SU-DHL-6 (cell line): ENCODE measurements around the gene CASK.

ENCODE experiments used
- EZH2phosphoT487 ChIP-seq: fragments of 200-600 bp; sonication (generic), shearing (Covaris generic); conservative IDR thresholded peaks from 2 replicates; pipeline ENCODE4 v1.6.1; 2018; ENCODE audit warnings: mild to moderate bottlenecking, antibody characterized with exemption, low read length, moderate library complexity, mixed read lengths
- TF ChIP-seq, protein P1 (sequence below): fragments of 200-600 bp; sonication (generic); IDR thresholded peaks from one replicate; pipeline ENCODE4 v1.5.1; 2017; ENCODE audit warnings: antibody characterized with exemption, mild to moderate bottlenecking, low read length, moderate library complexity; ENCODE audit not compliant: insufficient read depth, poor library complexity, severe bottlenecking

DNA sequence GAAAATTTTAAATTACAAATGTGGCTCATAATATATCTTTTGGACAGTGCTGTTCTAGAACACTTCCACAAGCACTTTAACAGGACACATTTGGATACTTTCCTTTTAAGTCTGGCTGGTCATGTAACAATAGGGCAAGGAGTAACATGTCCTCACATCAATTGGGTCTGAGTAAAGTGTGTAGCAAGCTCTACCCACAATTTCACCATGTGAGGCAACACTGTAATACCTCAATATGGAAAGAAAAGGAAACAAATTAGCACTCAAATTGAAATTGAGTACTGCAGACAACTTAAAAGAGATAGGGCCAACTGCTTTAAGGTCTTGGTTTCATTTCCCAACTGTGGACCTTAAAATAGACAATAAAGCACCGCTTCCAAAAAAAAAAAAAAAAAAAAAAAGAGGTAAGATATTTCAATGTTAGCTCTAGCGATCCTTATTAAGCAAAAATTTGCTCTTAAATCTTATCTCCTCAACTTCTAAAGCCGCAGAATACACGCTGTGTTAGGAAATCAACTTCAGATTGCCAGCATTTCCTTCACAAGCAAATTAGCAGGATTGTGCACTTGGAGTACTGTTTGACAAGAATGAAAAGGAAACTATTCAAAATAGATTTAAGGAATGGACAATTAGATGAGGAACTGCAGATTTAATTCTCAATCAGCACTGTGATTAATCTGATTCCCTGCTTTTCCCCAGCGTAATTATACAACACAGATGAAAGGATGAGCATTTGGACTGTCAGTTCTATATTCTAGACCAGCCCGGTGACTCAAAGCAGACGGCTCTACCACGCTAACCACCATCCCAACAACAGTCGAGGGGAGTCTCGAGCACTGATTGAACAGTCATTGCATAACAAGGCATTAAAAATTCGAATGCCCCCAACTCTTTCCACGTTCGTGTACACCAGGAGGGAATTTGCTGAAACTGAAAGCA is 1.6 kb downstream of the CASK start:
- TF ChIP-seq, protein P1, sequence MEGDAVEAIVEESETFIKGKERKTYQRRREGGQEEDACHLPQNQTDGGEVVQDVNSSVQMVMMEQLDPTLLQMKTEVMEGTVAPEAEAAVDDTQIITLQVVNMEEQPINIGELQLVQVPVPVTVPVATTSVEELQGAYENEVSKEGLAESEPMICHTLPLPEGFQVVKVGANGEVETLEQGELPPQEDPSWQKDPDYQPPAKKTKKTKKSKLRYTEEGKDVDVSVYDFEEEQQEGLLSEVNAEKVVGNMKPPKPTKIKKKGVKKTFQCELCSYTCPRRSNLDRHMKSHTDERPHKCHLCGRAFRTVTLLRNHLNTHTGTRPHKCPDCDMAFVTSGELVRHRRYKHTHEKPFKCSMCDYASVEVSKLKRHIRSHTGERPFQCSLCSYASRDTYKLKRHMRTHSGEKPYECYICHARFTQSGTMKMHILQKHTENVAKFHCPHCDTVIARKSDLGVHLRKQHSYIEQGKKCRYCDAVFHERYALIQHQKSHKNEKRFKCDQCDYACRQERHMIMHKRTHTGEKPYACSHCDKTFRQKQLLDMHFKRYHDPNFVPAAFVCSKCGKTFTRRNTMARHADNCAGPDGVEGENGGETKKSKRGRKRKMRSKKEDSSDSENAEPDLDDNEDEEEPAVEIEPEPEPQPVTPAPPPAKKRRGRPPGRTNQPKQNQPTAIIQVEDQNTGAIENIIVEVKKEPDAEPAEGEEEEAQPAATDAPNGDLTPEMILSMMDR: no peak
- no peak for TF ChIP-seq EZH2phosphoT487
